SH-SY5Y (cell line): ENCODE results near the gene ACE.

Source experiments
- GATA2 ChIP-seq: IDR thresholded peaks from 2 replicates; pipeline ENCODE4 v1.6.1; 2011; ENCODE audit warnings: mild to moderate bottlenecking, low read depth, low read length
- GATA3 ChIP-seq: IDR thresholded peaks from 2 replicates; pipeline ENCODE4 v1.6.1; 2011; ENCODE audit warnings: low read depth, mild to moderate bottlenecking, low read length, moderate library complexity

GRCh38 chr17:63534078-63534570, 57.3 kb downstream of the ACE start:
- TF ChIP-seq GATA2: no peak
- no peak for TF ChIP-seq GATA3
